ENCODE data around the gene P2RY2. TPM values are rescaled to one million over a fixed set of nuclear protein-coding genes. Genes with fewer than 3 reads are reported as not detected.

P2RY2 gene
- total RNA-seq, 1 donor from 2014 or later: 4.2 TPM

DNA sequence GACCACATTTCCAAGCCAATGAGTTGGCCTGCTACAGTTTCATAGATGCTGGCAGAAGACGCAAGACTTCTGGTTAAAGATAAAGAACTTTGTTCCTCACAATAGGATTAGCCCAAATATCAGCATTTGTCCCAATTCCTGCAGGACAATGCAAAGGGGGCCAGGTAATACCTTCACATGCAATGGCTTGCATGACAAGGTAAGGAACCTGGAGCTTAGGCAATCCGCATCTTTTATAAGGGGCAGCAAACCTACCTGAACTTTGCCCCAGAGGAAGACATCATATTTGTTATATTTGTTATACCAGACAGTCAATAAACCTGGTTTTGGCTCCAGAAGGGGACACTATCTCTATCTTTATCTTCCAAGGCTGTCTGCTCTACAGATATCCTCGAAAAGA, 59.4 kb downstream of the P2RY2 start:
- Histone ChIP-seq H3K4me3 (ENCODE audit: low read depth, low read length) (no peak overlapping the region), H3K36me3 (ENCODE audit: control insufficient read depth, insufficient read depth, low read length) (no peaks in the 10 kb centered on the region), H3K27me3 (ENCODE audit: control insufficient read depth, insufficient read depth, low read length) (no peaks in the 10 kb centered on the region)
- TF ChIP-seq, protein P1, sequence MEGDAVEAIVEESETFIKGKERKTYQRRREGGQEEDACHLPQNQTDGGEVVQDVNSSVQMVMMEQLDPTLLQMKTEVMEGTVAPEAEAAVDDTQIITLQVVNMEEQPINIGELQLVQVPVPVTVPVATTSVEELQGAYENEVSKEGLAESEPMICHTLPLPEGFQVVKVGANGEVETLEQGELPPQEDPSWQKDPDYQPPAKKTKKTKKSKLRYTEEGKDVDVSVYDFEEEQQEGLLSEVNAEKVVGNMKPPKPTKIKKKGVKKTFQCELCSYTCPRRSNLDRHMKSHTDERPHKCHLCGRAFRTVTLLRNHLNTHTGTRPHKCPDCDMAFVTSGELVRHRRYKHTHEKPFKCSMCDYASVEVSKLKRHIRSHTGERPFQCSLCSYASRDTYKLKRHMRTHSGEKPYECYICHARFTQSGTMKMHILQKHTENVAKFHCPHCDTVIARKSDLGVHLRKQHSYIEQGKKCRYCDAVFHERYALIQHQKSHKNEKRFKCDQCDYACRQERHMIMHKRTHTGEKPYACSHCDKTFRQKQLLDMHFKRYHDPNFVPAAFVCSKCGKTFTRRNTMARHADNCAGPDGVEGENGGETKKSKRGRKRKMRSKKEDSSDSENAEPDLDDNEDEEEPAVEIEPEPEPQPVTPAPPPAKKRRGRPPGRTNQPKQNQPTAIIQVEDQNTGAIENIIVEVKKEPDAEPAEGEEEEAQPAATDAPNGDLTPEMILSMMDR (IDR thresholded peaks at IDR 0.05; ENCODE audit: insufficient read depth, low read length, poor library complexity, severe bottlenecking): no peak
- no peak for DNase-seq (ENCODE audit: low read depth)

DNA sequence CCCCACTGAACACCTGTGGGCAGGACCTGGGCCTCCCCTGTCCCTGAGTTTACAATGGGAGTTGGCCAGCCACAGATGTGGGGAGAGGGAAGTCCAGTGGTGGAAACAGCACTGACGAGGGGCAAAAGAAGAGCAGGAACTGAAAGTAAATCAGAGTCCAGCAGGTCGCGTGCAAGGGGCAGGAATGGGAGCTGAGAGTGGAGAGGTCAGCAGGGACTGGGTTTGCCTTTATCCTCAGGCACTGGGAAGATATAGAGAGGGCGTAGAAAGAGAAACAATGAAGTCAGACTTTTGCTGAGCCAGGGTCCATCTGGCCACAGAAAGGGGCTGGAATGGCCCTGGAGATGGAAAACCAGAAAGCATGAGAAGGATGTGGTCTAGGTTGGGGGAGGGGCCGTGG, 62.5 kb downstream of the P2RY2 start:
- H3K4me3 ChIP-seq (ENCODE audit: low read depth, low read length): no peak overlapping the region
- H3K27me3 ChIP-seq (ENCODE audit: control insufficient read depth, insufficient read depth, low read length): no peaks in the 10 kb centered on the region
- H3K36me3 ChIP-seq (ENCODE audit: control insufficient read depth, insufficient read depth, low read length): no peaks in the 10 kb centered on the region
- DNase-seq (ENCODE audit: low read depth): no peak
- TF ChIP-seq, protein P1 (IDR thresholded peaks at IDR 0.05; ENCODE audit: insufficient read depth, low read length, poor library complexity, severe bottlenecking): no peak

DNA sequence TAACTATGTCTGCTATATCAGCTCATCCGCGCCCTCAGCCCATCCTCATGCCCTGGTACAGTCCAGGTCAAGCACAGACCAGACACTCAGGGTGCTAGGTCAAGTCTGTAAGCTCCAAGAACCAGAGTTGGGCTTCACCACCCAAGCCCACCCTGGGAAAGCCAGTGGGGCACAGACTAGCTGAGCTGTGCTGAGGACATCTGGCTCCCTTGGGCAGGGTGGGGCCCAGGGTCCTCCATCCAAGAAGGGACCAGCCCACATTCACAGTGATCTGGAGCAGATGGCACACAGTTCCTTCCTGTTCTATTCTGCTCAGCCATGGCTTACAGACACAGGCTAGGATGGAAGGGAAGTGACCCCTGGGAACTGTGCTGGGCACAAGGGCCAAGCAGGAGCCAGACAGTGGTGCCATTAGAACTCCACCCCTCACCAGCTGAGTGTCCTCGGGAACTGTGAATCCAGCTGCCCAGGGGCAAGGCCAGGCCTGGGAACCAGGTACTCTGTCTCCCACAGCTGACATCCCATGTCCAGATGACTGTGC, 63.2 kb downstream of the P2RY2 start:
- TF ChIP-seq, protein P1 (IDR thresholded peaks at IDR 0.05; ENCODE audit: insufficient read depth, low read length, poor library complexity, severe bottlenecking): no peak
- Histone ChIP-seq H3K36me3 (ENCODE audit: control insufficient read depth, insufficient read depth, low read length) (no peaks in the 10 kb centered on the region), H3K27me3 (ENCODE audit: control insufficient read depth, insufficient read depth, low read length) (no peaks in the 10 kb centered on the region), H3K4me3 (ENCODE audit: low read depth, low read length) (no peak overlapping the region)
- no peak for DNase-seq (ENCODE audit: low read depth)

DNA sequence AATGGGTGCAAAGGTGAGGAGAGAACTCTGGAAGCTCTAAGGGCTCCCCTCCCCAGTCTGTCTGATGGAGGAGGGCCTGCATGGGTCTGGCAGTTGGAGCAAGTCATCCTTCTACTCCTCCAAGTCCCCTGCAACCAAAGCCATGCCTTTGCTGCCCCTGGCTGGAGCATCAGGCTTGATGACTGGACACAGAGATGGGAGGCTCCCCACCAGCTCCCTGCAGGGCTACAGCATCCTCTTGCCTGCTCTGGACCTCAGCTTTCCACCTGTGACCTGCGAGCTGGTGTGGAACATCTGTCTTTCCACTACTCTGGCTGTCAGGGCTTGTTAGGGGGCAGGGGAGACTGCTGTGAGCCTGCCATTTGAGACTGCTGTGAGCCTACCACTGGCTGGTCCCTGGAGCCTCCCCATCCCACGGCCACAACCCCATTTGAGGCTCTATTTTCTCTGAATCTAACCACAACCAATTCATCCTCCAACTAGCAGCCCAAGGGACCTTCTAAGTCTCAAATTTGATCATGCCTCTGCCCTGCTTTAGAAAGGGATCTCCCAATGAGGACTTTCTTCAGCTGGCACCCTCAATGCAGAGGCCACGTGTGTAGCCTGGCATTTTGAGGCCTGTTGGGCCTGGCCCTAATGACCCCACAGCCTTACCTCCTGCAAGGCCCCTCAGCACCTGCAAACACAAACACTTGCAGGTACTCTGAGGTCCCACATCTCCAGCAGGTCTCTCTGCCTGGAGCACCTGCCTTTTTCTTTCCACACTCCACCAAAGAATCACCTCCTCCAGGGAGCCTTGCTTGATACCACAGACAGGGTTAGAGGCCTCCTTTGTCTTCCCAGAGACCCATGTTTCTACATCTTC, 63.9 kb downstream of the P2RY2 start:
- H3K27me3 ChIP-seq (ENCODE audit: control insufficient read depth, insufficient read depth, low read length): no peaks in the 10 kb centered on the region
- no peak for DNase-seq (ENCODE audit: low read depth)
- TF ChIP-seq, protein P1 (IDR thresholded peaks at IDR 0.05; ENCODE audit: insufficient read depth, low read length, poor library complexity, severe bottlenecking): no peak

DNA sequence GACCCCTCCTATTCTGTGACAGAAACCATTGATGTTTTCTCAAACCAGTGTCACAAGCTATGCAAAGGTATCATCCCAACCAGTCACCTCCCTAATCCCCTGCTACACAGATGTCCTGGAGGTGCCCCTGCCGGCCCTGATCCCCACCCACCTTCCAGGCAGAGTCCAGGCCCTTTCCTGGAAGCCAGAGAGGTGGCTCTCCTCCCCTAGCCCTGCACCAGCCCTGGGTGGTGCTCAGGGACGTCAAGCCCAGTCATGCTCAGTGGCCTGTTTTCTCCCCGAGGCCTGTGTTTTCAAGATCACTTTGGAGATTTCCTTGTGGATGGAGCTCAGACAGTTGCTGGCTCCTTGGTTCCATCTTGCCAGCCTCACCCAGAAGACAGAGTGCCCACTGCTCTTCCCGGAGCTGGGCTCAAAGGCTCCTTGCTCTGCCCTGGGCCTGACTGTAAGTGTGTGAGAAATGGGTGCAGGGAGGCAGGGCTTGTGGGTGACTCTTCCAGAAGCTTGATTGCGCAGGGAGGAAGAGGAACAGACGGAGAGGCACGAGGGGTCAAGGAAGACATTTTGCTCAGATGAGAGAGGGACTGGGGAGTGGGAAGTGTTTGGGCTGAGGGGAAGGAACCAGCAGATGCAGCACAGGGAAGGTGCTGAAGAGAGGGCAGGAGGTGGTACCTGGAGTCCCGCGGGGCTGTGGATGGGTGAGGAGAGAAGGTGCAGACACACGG, 65.4 kb downstream of the P2RY2 start:
- Histone ChIP-seq H3K4me3 (ENCODE audit: low read depth, low read length) (no peak overlapping the region), H3K36me3 (ENCODE audit: control insufficient read depth, insufficient read depth, low read length) (no peaks in the 10 kb centered on the region), H3K27me3 (ENCODE audit: control insufficient read depth, insufficient read depth, low read length) (no peaks in the 10 kb centered on the region)
- DNase-seq (ENCODE audit: low read depth): no peak
- TF ChIP-seq, protein P1 (IDR thresholded peaks at IDR 0.05; ENCODE audit: insufficient read depth, low read length, poor library complexity, severe bottlenecking): no peak

More for the DNA sequence above, 63.9 kb downstream of the P2RY2 start:
- Histone ChIP-seq H3K4me3 (ENCODE audit: low read depth, low read length) (no peak overlapping the region), H3K36me3 (ENCODE audit: control insufficient read depth, insufficient read depth, low read length) (no peaks in the 10 kb centered on the region)

Data from kidney epithelial cell (primary cell).